ENCODE measurements around the gene FAM234A. TPM values are rescaled to one million over a fixed set of nuclear protein-coding genes. Genes with fewer than 3 reads are reported as not detected.

Gene FAM234A
- polyA plus RNA-seq, 1 experiment: 42.7 TPM

DNA sequence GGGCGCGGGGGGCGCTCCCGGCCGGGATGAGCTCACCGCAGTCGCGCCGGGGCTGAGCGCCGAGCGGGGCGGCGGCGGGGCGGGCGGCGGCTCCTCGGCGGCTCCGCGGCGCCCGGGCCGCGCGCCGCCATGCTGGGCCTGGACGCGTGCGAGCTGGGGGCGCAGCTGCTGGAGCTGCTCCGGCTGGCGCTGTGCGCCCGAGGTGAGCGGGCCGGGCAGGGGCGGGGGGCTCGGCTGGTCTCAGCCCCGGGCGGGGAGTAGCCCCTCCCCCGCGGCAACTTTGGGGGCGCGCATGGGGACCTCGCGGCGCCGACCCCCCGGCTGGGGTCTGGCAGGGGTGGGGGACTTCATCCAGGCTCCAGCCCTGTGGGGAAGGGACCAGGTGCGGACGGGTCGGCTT lies 45.9 kb downstream of the FAM234A start, which contains the start of gene ARHGDIG:
Gene ARHGDIG (plus strand): TSS at position 40 of the 400 bp plus-strand sequence. CDS start 90 bp downstream, at position 130.
- Histone ChIP-seq H3K4me3 (ENCODE audit: low read depth, low read length) (peak within 1 kb of the TSS; percentile 31; the same call in 1 of the 2 replicates), H3K9me3 (ENCODE audit: control insufficient read depth, insufficient read depth, low read length) (peaks cover 22% of the 10 kb centered on the region), H3K27me3 (ENCODE audit: control insufficient read depth, insufficient read depth, low read length) (peaks cover 31% of the 10 kb centered on the region), H3K27ac (ENCODE audit: low read depth, low read length) (no peak within 1 kb of the TSS)
- ChIA-PET CTCF (no interaction called here), POLR2A (no interaction called here)
- DNase-seq (ENCODE audit: low read depth, low spot score): no peak
- TF ChIP-seq, protein P1, sequence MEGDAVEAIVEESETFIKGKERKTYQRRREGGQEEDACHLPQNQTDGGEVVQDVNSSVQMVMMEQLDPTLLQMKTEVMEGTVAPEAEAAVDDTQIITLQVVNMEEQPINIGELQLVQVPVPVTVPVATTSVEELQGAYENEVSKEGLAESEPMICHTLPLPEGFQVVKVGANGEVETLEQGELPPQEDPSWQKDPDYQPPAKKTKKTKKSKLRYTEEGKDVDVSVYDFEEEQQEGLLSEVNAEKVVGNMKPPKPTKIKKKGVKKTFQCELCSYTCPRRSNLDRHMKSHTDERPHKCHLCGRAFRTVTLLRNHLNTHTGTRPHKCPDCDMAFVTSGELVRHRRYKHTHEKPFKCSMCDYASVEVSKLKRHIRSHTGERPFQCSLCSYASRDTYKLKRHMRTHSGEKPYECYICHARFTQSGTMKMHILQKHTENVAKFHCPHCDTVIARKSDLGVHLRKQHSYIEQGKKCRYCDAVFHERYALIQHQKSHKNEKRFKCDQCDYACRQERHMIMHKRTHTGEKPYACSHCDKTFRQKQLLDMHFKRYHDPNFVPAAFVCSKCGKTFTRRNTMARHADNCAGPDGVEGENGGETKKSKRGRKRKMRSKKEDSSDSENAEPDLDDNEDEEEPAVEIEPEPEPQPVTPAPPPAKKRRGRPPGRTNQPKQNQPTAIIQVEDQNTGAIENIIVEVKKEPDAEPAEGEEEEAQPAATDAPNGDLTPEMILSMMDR (IDR thresholded peaks at IDR 0.05; ENCODE audit: low read depth, low read length): no peak

DNA sequence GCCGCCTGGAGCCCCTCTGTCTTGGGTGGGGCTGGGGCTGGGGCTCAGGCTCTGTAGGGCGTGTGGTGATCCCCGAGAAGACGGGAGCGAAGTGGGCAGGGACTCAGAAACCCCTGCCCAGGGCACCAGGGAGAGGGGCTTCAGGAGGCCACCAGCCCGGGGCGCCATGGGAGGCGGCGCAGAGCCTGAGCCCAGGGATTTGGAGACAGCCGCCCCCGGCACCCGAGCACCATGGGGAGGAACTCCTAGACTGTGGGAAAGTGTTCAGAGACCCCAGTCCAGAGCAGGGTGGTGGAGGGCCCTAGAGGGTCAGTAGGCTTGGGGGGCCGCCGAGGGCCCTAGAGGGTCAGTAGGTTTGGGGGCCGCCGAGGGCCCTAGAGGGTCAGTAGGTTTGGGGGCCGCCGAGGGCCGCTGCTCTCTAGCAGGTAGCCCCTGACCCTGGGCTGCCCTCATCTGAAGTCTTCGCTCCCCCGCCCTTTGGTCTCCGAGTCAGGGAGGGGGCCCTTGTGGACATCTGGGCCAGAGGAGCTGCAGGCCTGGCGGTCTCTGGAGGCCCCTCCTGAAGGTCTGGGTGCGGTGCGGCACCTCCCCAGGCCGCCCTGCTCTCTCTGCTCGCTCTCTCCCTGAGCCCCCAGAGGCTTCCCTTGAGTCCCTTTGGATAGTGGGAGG lies 46.5 kb downstream of the FAM234A start:
- ChIA-PET CTCF (no interaction called here), POLR2A (no interaction called here)
- peaks cover 25% of the 10 kb centered on the region for H3K9me3 ChIP-seq (ENCODE audit: control insufficient read depth, insufficient read depth, low read length)
- H3K4me3 ChIP-seq (ENCODE audit: low read depth, low read length): no peak overlapping the region
- peaks cover 31% of the 10 kb centered on the region for H3K27me3 ChIP-seq (ENCODE audit: control insufficient read depth, insufficient read depth, low read length)
- H3K27ac ChIP-seq (ENCODE audit: low read depth, low read length): no peak overlapping the region
- TF ChIP-seq, protein P1 (IDR thresholded peaks at IDR 0.05; ENCODE audit: low read depth, low read length): no peak
- no peak for DNase-seq (ENCODE audit: low read depth, low spot score)

GRCh38 chr16:281660-282255 lies 47.1 kb downstream of the FAM234A start:
- POLR2A ChIA-PET: no interaction called here
- CTCF ChIA-PET: no interaction called here
- H3K27me3 ChIP-seq (ENCODE audit: control insufficient read depth, insufficient read depth, low read length): peaks cover 28% of the 10 kb centered on the region
- H3K27ac ChIP-seq (ENCODE audit: low read depth, low read length): no peak overlapping the region
- no peak overlapping the region for H3K4me3 ChIP-seq (ENCODE audit: low read depth, low read length)
- TF ChIP-seq, protein P1 (IDR thresholded peaks at IDR 0.05; ENCODE audit: low read depth, low read length): no peak
- peaks cover 28% of the 10 kb centered on the region for H3K9me3 ChIP-seq (ENCODE audit: control insufficient read depth, insufficient read depth, low read length)
- no peak for DNase-seq (ENCODE audit: low read depth, low spot score)

GRCh38 chr16:282491-282890 lies 47.9 kb downstream of the FAM234A start:
- TF ChIP-seq, protein P1 (IDR thresholded peaks at IDR 0.05; ENCODE audit: low read depth, low read length): no peak
- H3K4me3 ChIP-seq (ENCODE audit: low read depth, low read length): no peak overlapping the region
- DNase-seq (ENCODE audit: low read depth, low spot score): no peak

GRCh38 chr16:283033-283805 lies 48.6 kb downstream of the FAM234A start, which contains the start of gene PDIA2:
Gene PDIA2 (plus strand): TSS chr16:283164. CDS start chr16:283170, 6 bp downstream.
- Histone ChIP-seq H3K27ac (ENCODE audit: low read depth, low read length) (no peak within 1 kb of the TSS), H3K4me3 (ENCODE audit: low read depth, low read length) (no peak within 1 kb of the TSS), H3K27me3 (ENCODE audit: control insufficient read depth, insufficient read depth, low read length) (peaks cover 28% of the 10 kb centered on the region), H3K9me3 (ENCODE audit: control insufficient read depth, insufficient read depth, low read length) (peaks cover 28% of the 10 kb centered on the region)
- TF ChIP-seq, protein P1 (IDR thresholded peaks at IDR 0.05; ENCODE audit: low read depth, low read length): no peak
- ChIA-PET CTCF (no interaction called here), POLR2A (no interaction called here)
- no peak for DNase-seq (ENCODE audit: low read depth, low spot score)

More at GRCh38 chr16:282491-282890, 47.9 kb downstream of the FAM234A start:
- ChIA-PET POLR2A (no interaction called here), CTCF (no interaction called here)
- Histone ChIP-seq H3K27me3 (ENCODE audit: control insufficient read depth, insufficient read depth, low read length) (peaks cover 28% of the 10 kb centered on the region), H3K9me3 (ENCODE audit: control insufficient read depth, insufficient read depth, low read length) (peaks cover 28% of the 10 kb centered on the region), H3K27ac (ENCODE audit: low read depth, low read length) (no peak overlapping the region)

Measured in AG04450 (cell line).